Liver (tissue), 9 donors: Measurements from ENCODE around the gene CGB7. TPM values are rescaled to one million over a fixed set of nuclear protein-coding genes. Genes with fewer than 3 reads are reported as not detected.

Experiments used
- DNase-seq: peaks from one replicate; pipeline ENCODE4 v3.0.0-alpha.2; 2017; ENCODE audit warnings: low spot score
- H3K27ac ChIP-seq, 2 donors: one replicate each; pipeline ENCODE4 v1.7.0; 2013; ENCODE audit warnings: inconsistent platforms in 2 of 2, low read length in 2 of 2, control low read depth in 1 of 2, low read depth in 1 of 2, mild to moderate bottlenecking in 1 of 2
- H3K27me3 ChIP-seq, 4 donors: one replicate each; pipeline versions ENCODE4 v1.6.1 to v1.7.0; 2013; ENCODE audit warnings: low read length in 3 of 4, inconsistent platforms in 1 of 4, mild to moderate bottlenecking in 1 of 4, moderate library complexity in 1 of 4; ENCODE audit not compliant: control insufficient read depth in 4 of 4, insufficient read depth in 4 of 4
- H3K36me3 ChIP-seq, 4 donors: one replicate each; pipeline versions ENCODE4 v1.6.1 to v1.7.0; 2013; ENCODE audit warnings: low read length in 3 of 4, mild to moderate bottlenecking in 3 of 4, low read depth in 1 of 4, moderate library complexity in 1 of 4; ENCODE audit not compliant: control insufficient read depth in 4 of 4, insufficient read depth in 3 of 4
- H3K4me1 ChIP-seq, 4 donors: one replicate each; pipeline versions ENCODE4 v1.6.1 to v1.7.0; 2013; ENCODE audit warnings: low read length in 3 of 4, mild to moderate bottlenecking in 3 of 4, moderate library complexity in 1 of 4; ENCODE audit not compliant: control insufficient read depth in 4 of 4, insufficient read depth in 4 of 4
- H3K4me3 ChIP-seq, 3 donors: one replicate each; pipeline versions ENCODE4 v1.6.1 to v1.7.0; 2013; ENCODE audit warnings: low read length in 3 of 3, control low read depth in 1 of 3, low read depth in 1 of 3, mild to moderate bottlenecking in 1 of 3
- H3K9ac ChIP-seq, 2 donors: one replicate each; pipeline ENCODE4 v1.7.0; 2013; ENCODE audit warnings: low read length in 2 of 2, mild to moderate bottlenecking in 2 of 2, moderate library complexity in 2 of 2, control low read depth in 1 of 2, low read depth in 1 of 2
- H3K9me3 ChIP-seq, 4 donors: one replicate each; pipeline versions ENCODE4 v1.6.1 to v1.7.0; 2013; ENCODE audit warnings: low read length in 3 of 4; ENCODE audit not compliant: control insufficient read depth in 4 of 4
- ATF3 ChIP-seq: IDR thresholded peaks from 2 replicates; pipeline ENCODE4 v1.6.1; 2016; ENCODE audit warnings: antibody characterized with exemption
- CTCF ChIP-seq: fragments of 150-350 bp; IDR thresholded peaks from 2 replicates; pipeline ENCODE4 v1.5.1; 2017; ENCODE audit warnings: improper control_type of control experiment, low read depth, low read length; ENCODE audit not compliant: missing input control
- EGR1 ChIP-seq, 2 donors: IDR thresholded peaks; 2 replicates each; pipeline ENCODE4 v1.6.1; 2016 to 2018; ENCODE audit warnings: antibody characterized with exemption in 2 of 2, low read depth in 2 of 2
- FOXA1 ChIP-seq: IDR thresholded peaks from 2 replicates; pipeline ENCODE4 v1.6.1; 2016; ENCODE audit warnings: antibody characterized with exemption
- FOXA2 ChIP-seq: IDR thresholded peaks from 2 replicates; pipeline ENCODE4 v1.6.1; 2016; ENCODE audit warnings: antibody characterized with exemption
- GABPA ChIP-seq, 2 donors: IDR thresholded peaks in 1 of 2; conservative IDR thresholded peaks in 1 of 2; 2 replicates each; pipeline ENCODE4 v1.6.1; 2016; ENCODE audit warnings: antibody characterized with exemption in 2 of 2, mild to moderate bottlenecking in 1 of 2, moderate library complexity in 1 of 2
- HNF4A ChIP-seq, 2 donors: conservative IDR thresholded peaks; 2 replicates each; pipeline ENCODE4 v1.6.1; 2016; ENCODE audit warnings: antibody characterized with exemption in 2 of 2, mild to moderate bottlenecking in 2 of 2
- HNF4G ChIP-seq: IDR thresholded peaks from 2 replicates; pipeline ENCODE4 v1.6.1; 2016; ENCODE audit warnings: antibody characterized with exemption
- JUND ChIP-seq, 2 donors: IDR thresholded peaks; 2 replicates each; pipeline ENCODE4 v1.6.1; 2016; ENCODE audit warnings: antibody characterized with exemption in 2 of 2
- MAX ChIP-seq: IDR thresholded peaks from 2 replicates; pipeline ENCODE4 v1.6.1; 2016; ENCODE audit warnings: antibody characterized with exemption
- NR2F2 ChIP-seq: IDR thresholded peaks from 2 replicates; pipeline ENCODE4 v1.6.1; 2016; ENCODE audit warnings: antibody characterized with exemption
- RAD21 ChIP-seq, 2 donors: IDR thresholded peaks; 2 replicates each; pipeline ENCODE4 v1.6.1; 2016; ENCODE audit warnings: antibody characterized with exemption in 2 of 2, mild to moderate bottlenecking in 2 of 2
- REST ChIP-seq: IDR thresholded peaks from 2 replicates; pipeline ENCODE4 v1.6.1; 2016; ENCODE audit warnings: antibody characterized with exemption, mild to moderate bottlenecking
- RXRA ChIP-seq, 2 donors: IDR thresholded peaks; 2 replicates each; pipeline ENCODE4 v1.6.1; 2017 to 2018; ENCODE audit warnings: antibody characterized with exemption in 2 of 2, mild to moderate bottlenecking in 1 of 2
- SP1 ChIP-seq: IDR thresholded peaks from 2 replicates; pipeline ENCODE4 v1.6.1; 2018; ENCODE audit warnings: antibody characterized with exemption, mild to moderate bottlenecking
- TAF1 ChIP-seq: conservative IDR thresholded peaks from 2 replicates; pipeline ENCODE4 v1.6.1; 2016; ENCODE audit warnings: antibody characterized with exemption, mild to moderate bottlenecking
- YY1 ChIP-seq: IDR thresholded peaks from 2 replicates; pipeline ENCODE4 v1.6.1; 2016; ENCODE audit warnings: antibody characterized with exemption, mild to moderate bottlenecking
- ZBTB33 ChIP-seq: IDR thresholded peaks from 2 replicates; pipeline ENCODE4 v1.6.1; 2016; ENCODE audit warnings: antibody characterized with exemption
- WGBS: extraction: QIAGEN DNeasy Blood & Tissue Kit; methylation state at CpG from one replicate; pipeline ENCODE4 v1.1.7; 2013; 5-methylcytosine and 5-hydroxymethylcytosine counted together
- polyA plus RNA-seq, 2 donors: library from polyadenylated mRNA; stranded (reverse) in 1 of 2; unstranded in 1 of 2; fragments of 200-250 nt in 1 of 2; fragments of >200 nt in 1 of 2; fragmentation: Nextera tagmentation in 1 of 2; extraction: Ambion mirVana in 1 of 2; gene quantifications; one replicate each; pipeline versions ENCODE4 v1.2.1 to v1.2.3, GENCODE V29; 2013 to 2015
- total RNA-seq, 2 donors: library from RNA; depleted of rRNA; stranded (reverse); fragments of >200 nt; gene quantifications; one replicate each; pipeline ENCODE4 v1.2.3, GENCODE V29; 2014
- donor health status: healthy.
- donor health status: healthy.
- donor health status: healthy.
- donor health status: healthy.
- donor health status: healthy.

CGB7 gene
- total and polyA plus RNA-seq, 4 donors: not detected

GRCh38 chr19:49102303-49102702, 44.8 kb upstream of the CGB7 start:
- no peak overlapping the region for H3K9ac ChIP-seq

GRCh38 chr19:49101160-49101559, 43.6 kb upstream of the CGB7 start:
- Histone ChIP-seq H3K36me3 (peaks cover 17 to 60% (median 38%) of the 10 kb centered on the region in 4 donors), H3K27me3 (no peaks in the 10 kb centered on the region), H3K4me1 (peaks cover 2 to 25% (median 19%) of the 10 kb centered on the region in 4 donors), H3K9me3 (no peaks in the 10 kb centered on the region), H3K27ac (no peak overlapping the region), H3K4me3 (no peak overlapping the region), H3K9ac (no peak overlapping the region)
- DNase-seq: no peak
- WGBS: 74% methylated on average over 12 of the region's 12 CpGs
- TF ChIP-seq HNF4G (no peak), FOXA1 (no peak), YY1 (no peak), CTCF (no peak), EGR1 (IDR thresholded peaks at IDR 0.05; ENCODE audit: low read depth in 2 of 2) (no peak), MAX (no peak), ATF3 (no peak), TAF1 (no peak), GABPA (IDR thresholded peaks at IDR 0.05 in 1 of 2, conservative IDR thresholded peaks at IDR 0.05 in 1 of 2) (no peak), NR2F2 (no peak), FOXA2 (no peak), HNF4A (conservative IDR thresholded peaks at IDR 0.05) (no peak), SP1 (no peak), RXRA (IDR thresholded peaks at IDR 0.05) (no peak), ZBTB33 (no peak), REST (no peak), JUND (IDR thresholded peaks at IDR 0.05) (no peak), RAD21 (IDR thresholded peaks at IDR 0.05) (no peak)

More at GRCh38 chr19:49102303-49102702, 44.8 kb upstream of the CGB7 start:
- H3K9me3 ChIP-seq: no peaks in the 10 kb centered on the region
- peaks cover 2 to 23% (median 18%) of the 10 kb centered on the region in 4 donors for H3K4me1 ChIP-seq
- no peak for TF ChIP-seq FOXA2
- no peak for TF ChIP-seq FOXA1
- no peak for TF ChIP-seq CTCF
- H3K27ac ChIP-seq: no peak overlapping the region
- no peak overlapping the region for H3K4me3 ChIP-seq
- whole genome bisulfite sequencing: 84% methylated on average over 12 of the region's 12 CpGs
- no peak for DNase-seq
- no peaks in the 10 kb centered on the region for H3K27me3 ChIP-seq
- peaks cover 17 to 67% (median 38%) of the 10 kb centered on the region in 4 donors for H3K36me3 ChIP-seq
